GM19328 (cell line): ENCODE measurements around the gene LIPA.
"Not testable (repeated sequence)": the region's sequence is repeated elsewhere in the genome, so short reads cannot be mapped to it uniquely, and the experiment has no call there.

Experiments
- ATAC-seq: cut with Tn5 transposase; IDR thresholded peaks from one replicate; pipeline ENCODE4 v1.9.1; 2021; ENCODE audit warnings: mild to moderate bottlenecking, moderate library complexity; ENCODE audit not compliant: unreplicated experiment

LIPA gene

GRCh38 chr10:89213191-89213808 is 38.3 kb downstream of the LIPA start:
- ATAC-seq, result no peak

GRCh38 chr10:89210794-89211425 is 40.7 kb downstream of the LIPA start:
- no peak for ATAC-seq

GRCh38 chr10:89209718-89210117 is 41.9 kb downstream of the LIPA start:
- ATAC-seq, result no peak

GRCh38 chr10:89207801-89208551 is 43.6 kb downstream of the LIPA start:
- ATAC-seq, result no peak

GRCh38 chr10:89207181-89207800 is 44.3 kb downstream of the LIPA start, which contains the start of gene CH25H:
CH25H (minus strand) TSS chr10:89207317; CDS start chr10:89207292, 25 bp downstream.
- no peak for ATAC-seq

- no peak for ATAC-seq
These were observed 45.0 kb downstream of the LIPA start for GRCh38 chr10:89206402-89207180.

- ATAC-seq, result no peak
These were observed 46.9 kb downstream of the LIPA start for GRCh38 chr10:89204621-89205185.

GRCh38 chr10:89203237-89203636 is 48.3 kb downstream of the LIPA start:
- no peak for ATAC-seq

GRCh38 chr10:89202033-89202425 is 49.5 kb downstream of the LIPA start:
- no peak for ATAC-seq

- no peak for ATAC-seq
These were observed 50.1 kb downstream of the LIPA start for GRCh38 chr10:89201345-89202032.

GRCh38 chr10:89197473-89197872 is 54.1 kb downstream of the LIPA start:
- ATAC-seq, result no peak

GRCh38 chr10:89191301-89191700 is 60.3 kb downstream of the LIPA start:
- ATAC-seq, result not testable (repeated sequence)

GRCh38 chr10:89189211-89189734 is 62.3 kb downstream of the LIPA start:
- ATAC-seq, result no peak

- no peak for ATAC-seq
These were observed 65.9 kb downstream of the LIPA start for GRCh38 chr10:89185658-89186057.

GRCh38 chr10:89184638-89185037 is 66.9 kb downstream of the LIPA start:
- no peak for ATAC-seq

GRCh38 chr10:89183571-89183970 is 68.0 kb downstream of the LIPA start:
- ATAC-seq, result no peak

- no peak for ATAC-seq
These were observed 68.7 kb downstream of the LIPA start for GRCh38 chr10:89182894-89183293.

- no peak for ATAC-seq
These were observed 75.8 kb downstream of the LIPA start for GRCh38 chr10:89175816-89176215.

- no peak for ATAC-seq
These were observed 78.5 kb downstream of the LIPA start for GRCh38 chr10:89173075-89173474.

GRCh38 chr10:89171996-89172395 is 79.6 kb downstream of the LIPA start:
- ATAC-seq, result no peak
